HEK293 (cell line): ENCODE data around the gene CLTC.

ENCODE experiments used
- BCL11B ChIP-seq: fragments of 450-650 bp; formaldehyde crosslinking; IDR thresholded peaks from 2 replicates; pipeline ENCODE4 v1.5.1; 2016; ENCODE audit warnings: low read depth, missing biosample characterization, missing genetic modification characterization
- HOXD13 ChIP-seq: sonication (generic); formaldehyde crosslinking; IDR thresholded peaks from 2 replicates; pipeline ENCODE4 v1.8.0; 2022; ENCODE audit warnings: missing genetic modification reagents, borderline replicate concordance
- KLF16 ChIP-seq: fragments of 450-650 bp; formaldehyde crosslinking; IDR thresholded peaks from 2 replicates; pipeline ENCODE4 v1.5.1; 2017; ENCODE audit warnings: missing biosample characterization, missing genetic modification characterization
- KLF17 ChIP-seq: fragments of 450-650 bp; formaldehyde crosslinking; IDR thresholded peaks from 2 replicates; pipeline ENCODE4 v1.5.1; 2016; ENCODE audit warnings: missing biosample characterization, missing genetic modification characterization
- KLF7 ChIP-seq: fragments of 450-650 bp; formaldehyde crosslinking; IDR thresholded peaks from 2 replicates; pipeline ENCODE4 v1.5.1; 2016; ENCODE audit warnings: missing biosample characterization, missing genetic modification characterization, borderline replicate concordance
- PBX3 ChIP-seq: sonication (generic); formaldehyde crosslinking; IDR thresholded peaks from 2 replicates; pipeline ENCODE4 v1.8.1; 2022; ENCODE audit warnings: mild to moderate bottlenecking, moderate library complexity, missing genetic modification reagents
- PRDM10 ChIP-seq: fragments of 450-650 bp; formaldehyde crosslinking; IDR thresholded peaks from 2 replicates; pipeline ENCODE4 v1.5.1; 2016; ENCODE audit warnings: missing biosample characterization, missing genetic modification characterization
- PRDM4 ChIP-seq: fragments of 450-650 bp; formaldehyde crosslinking; IDR thresholded peaks from 2 replicates; pipeline ENCODE4 v1.5.1; 2017; ENCODE audit warnings: missing biosample characterization, missing genetic modification characterization
- SALL2 ChIP-seq: fragments of 450-650 bp; formaldehyde crosslinking; IDR thresholded peaks from 2 replicates; pipeline ENCODE4 v1.5.0; 2017; ENCODE audit warnings: missing biosample characterization, mild to moderate bottlenecking, missing genetic modification characterization, borderline replicate concordance
- SP2 ChIP-seq: fragments of 450-650 bp; formaldehyde crosslinking; IDR thresholded peaks from 2 replicates; pipeline ENCODE4 v1.5.1; 2016; ENCODE audit warnings: missing biosample characterization, missing genetic modification characterization
- SP3 ChIP-seq: fragments of 450-650 bp; formaldehyde crosslinking; IDR thresholded peaks from 2 replicates; pipeline ENCODE4 v1.5.1; 2016; ENCODE audit warnings: missing biosample characterization, missing genetic modification characterization
- ZBTB21 ChIP-seq: fragments of 450-650 bp; formaldehyde crosslinking; IDR thresholded peaks from 2 replicates; pipeline ENCODE4 v1.5.1; 2017; ENCODE audit warnings: missing biosample characterization, missing genetic modification characterization
- ZBTB7A ChIP-seq: fragments of 450-650 bp; formaldehyde crosslinking; IDR thresholded peaks from 2 replicates; pipeline ENCODE4 v1.5.1; 2016; ENCODE audit warnings: low read depth, missing biosample characterization, missing genetic modification characterization
- ZIC2 ChIP-seq: fragments of 450-650 bp; formaldehyde crosslinking; IDR thresholded peaks from 2 replicates; pipeline ENCODE4 v1.5.1; 2016; ENCODE audit warnings: missing biosample characterization, missing genetic modification characterization
- ZNF121 ChIP-seq: fragments of 450-650 bp; formaldehyde crosslinking; IDR thresholded peaks from 2 replicates; pipeline ENCODE4 v1.5.1; 2016; ENCODE audit warnings: missing biosample characterization, missing genetic modification characterization
- ZNF274 ChIP-seq, 2 experiments: fragments of 200-500 bp in 1 of 2; fragments of 450-650 bp in 1 of 2; sonication (Bioruptor generic) in 1 of 2; formaldehyde crosslinking in 1 of 2; IDR thresholded peaks; 2 replicates each; pipeline versions ENCODE4 v1.5.1 to v1.6.1; 2014 to 2016; ENCODE audit warnings: borderline replicate concordance in 1 of 2, inconsistent platforms in 1 of 2, low read length in 1 of 2, missing biosample characterization in 1 of 2, missing genetic modification characterization in 1 of 2
- ZNF37A ChIP-seq: fragments of 450-650 bp; IDR thresholded peaks from 2 replicates; pipeline ENCODE4 v1.5.1; 2018; ENCODE audit warnings: missing biosample characterization, missing genetic modification characterization
- ZNF529 ChIP-seq: fragments of 450-650 bp; formaldehyde crosslinking; IDR thresholded peaks from 2 replicates; pipeline ENCODE4 v1.5.1; 2017; ENCODE audit warnings: missing genetic modification characterization, missing biosample characterization; ENCODE audit not compliant: insufficient replicate concordance
- ZNF544 ChIP-seq: fragments of 450-650 bp; formaldehyde crosslinking; IDR thresholded peaks from 2 replicates; pipeline ENCODE4 v1.5.0; 2017; ENCODE audit warnings: missing biosample characterization, missing genetic modification characterization
- ZNF555 ChIP-seq: fragments of 450-650 bp; formaldehyde crosslinking; conservative IDR thresholded peaks from 2 replicates; pipeline ENCODE4 v1.5.1; 2017; ENCODE audit warnings: missing biosample characterization, mild to moderate bottlenecking, missing genetic modification characterization, inconsistent platforms
- ZNF561 ChIP-seq: fragments of 450-650 bp; IDR thresholded peaks from 2 replicates; pipeline ENCODE4 v1.5.1; 2018; ENCODE audit warnings: missing biosample characterization, missing genetic modification characterization, borderline replicate concordance
- ZNF645 ChIP-seq: fragments of 450-650 bp; formaldehyde crosslinking; IDR thresholded peaks from 2 replicates; pipeline ENCODE4; 2016; ENCODE audit warnings: missing biosample characterization, missing genetic modification characterization
- ZNF660 ChIP-seq: fragments of 450-650 bp; IDR thresholded peaks from 2 replicates; pipeline ENCODE4 v1.5.1; 2018; ENCODE audit warnings: missing biosample characterization, mild to moderate bottlenecking, missing genetic modification characterization
- ZNF692 ChIP-seq: fragments of 450-650 bp; formaldehyde crosslinking; IDR thresholded peaks from 2 replicates; pipeline ENCODE4 v1.5.1; 2016; ENCODE audit warnings: missing biosample characterization, missing genetic modification characterization
- ZNF707 ChIP-seq: fragments of 450-650 bp; formaldehyde crosslinking; IDR thresholded peaks from 2 replicates; pipeline ENCODE4 v1.5.1; 2016; ENCODE audit warnings: missing biosample characterization, missing genetic modification characterization
- ZNF747 ChIP-seq: fragments of 450-650 bp; formaldehyde crosslinking; IDR thresholded peaks from 2 replicates; pipeline ENCODE4 v1.5.1; 2016; ENCODE audit warnings: missing biosample characterization, missing genetic modification characterization
- ZNF792 ChIP-seq: fragments of 450-650 bp; formaldehyde crosslinking; IDR thresholded peaks from 2 replicates; pipeline ENCODE4 v1.5.1; 2016; ENCODE audit warnings: missing biosample characterization, missing genetic modification characterization
- ZNF830 ChIP-seq: fragments of 450-650 bp; IDR thresholded peaks from 2 replicates; pipeline ENCODE4 v1.5.0; 2018; ENCODE audit warnings: missing biosample characterization, missing genetic modification characterization, low read depth, mild to moderate bottlenecking, moderate library complexity
- ZSCAN30 ChIP-seq: fragments of 450-650 bp; IDR thresholded peaks from 2 replicates; pipeline ENCODE4 v1.5.1; 2018; ENCODE audit warnings: missing biosample characterization, mild to moderate bottlenecking, missing genetic modification characterization, moderate library complexity

Gene CLTC

GRCh38 chr17:59620518-59621259 lies 994 bp downstream of the CLTC start (continued):
- TF ChIP-seq SP3 (tag by site-specific recombination) (0 out of 2 replicates have a peak, but pooled peaks have one; percentile 27), ZNF692 (no peak), SALL2 (no peak), SP2 (tag by site-specific recombination) (no peak), ZNF121 (tag by site-specific recombination) (no peak), ZNF544 (tag by site-specific recombination) (no peak), ZNF660 (peak; percentile 91), ZSCAN30 (tag by site-specific recombination) (no peak), PRDM10 (tag by site-specific recombination) (peak; percentile 40; the same call in 1 of the 2 replicates), KLF17 (tag by site-specific recombination) (no peak), ZNF529 (tag by site-specific recombination) (no peak), ZNF561 (tag by site-specific recombination) (peak; percentile 85), ZNF37A (0 out of 2 replicates have a peak, but pooled peaks have one; percentile 33), ZBTB7A (tag by site-specific recombination) (no peak), ZNF274 (IDR thresholded peaks at IDR 0.05; ENCODE audit: low read length) (no peak), ZNF274 (tag by site-specific recombination; IDR thresholded peaks at IDR 0.05; ENCODE audit: borderline replicate concordance) (no peak), KLF16 (tag by site-specific recombination) (no peak), ZNF747 (tag by site-specific recombination) (no peak), HOXD13 (no peak), ZNF830 (tag by site-specific recombination) (no peak), PBX3 (CRISPR knock-in tag) (no peak), ZBTB21 (tag by site-specific recombination) (no peak), PRDM4 (no peak), ZNF707 (tag by site-specific recombination) (no peak), ZNF645 (no peak), KLF7 (no peak), ZNF555 (tag by site-specific recombination) (no peak), ZNF792 (tag by site-specific recombination) (no peak), BCL11B (no peak), ZIC2 (tag by site-specific recombination) (peak; percentile 31; the same call in 1 of the 2 replicates)
